ENCODE results near the gene FAIM.

FAIM gene

DNA sequence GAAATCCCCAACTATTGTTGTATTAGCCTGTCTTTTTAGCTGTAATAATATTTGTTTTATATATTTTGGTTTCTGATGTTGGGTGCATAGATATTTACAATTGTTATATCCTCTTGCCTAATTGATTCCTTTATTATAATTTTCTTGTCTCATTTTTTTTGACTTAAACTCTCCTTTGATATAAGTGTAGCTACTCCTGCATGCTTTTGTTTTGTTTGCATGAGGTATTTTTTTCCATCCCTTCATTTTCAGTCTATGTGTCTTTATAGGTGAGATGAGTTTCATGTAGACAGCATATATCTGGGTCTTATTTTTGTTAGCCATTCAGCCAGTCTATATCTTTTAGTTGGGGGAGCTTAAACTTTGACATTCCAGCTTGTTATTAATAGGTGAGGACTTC lies 37.4 kb downstream of the FAIM start:
- in situ Hi-C loops (cut with HindIII; ENCODE audit: low sequenced_read_pairs) = no loop called here
- TF ChIP-seq, protein P1, sequence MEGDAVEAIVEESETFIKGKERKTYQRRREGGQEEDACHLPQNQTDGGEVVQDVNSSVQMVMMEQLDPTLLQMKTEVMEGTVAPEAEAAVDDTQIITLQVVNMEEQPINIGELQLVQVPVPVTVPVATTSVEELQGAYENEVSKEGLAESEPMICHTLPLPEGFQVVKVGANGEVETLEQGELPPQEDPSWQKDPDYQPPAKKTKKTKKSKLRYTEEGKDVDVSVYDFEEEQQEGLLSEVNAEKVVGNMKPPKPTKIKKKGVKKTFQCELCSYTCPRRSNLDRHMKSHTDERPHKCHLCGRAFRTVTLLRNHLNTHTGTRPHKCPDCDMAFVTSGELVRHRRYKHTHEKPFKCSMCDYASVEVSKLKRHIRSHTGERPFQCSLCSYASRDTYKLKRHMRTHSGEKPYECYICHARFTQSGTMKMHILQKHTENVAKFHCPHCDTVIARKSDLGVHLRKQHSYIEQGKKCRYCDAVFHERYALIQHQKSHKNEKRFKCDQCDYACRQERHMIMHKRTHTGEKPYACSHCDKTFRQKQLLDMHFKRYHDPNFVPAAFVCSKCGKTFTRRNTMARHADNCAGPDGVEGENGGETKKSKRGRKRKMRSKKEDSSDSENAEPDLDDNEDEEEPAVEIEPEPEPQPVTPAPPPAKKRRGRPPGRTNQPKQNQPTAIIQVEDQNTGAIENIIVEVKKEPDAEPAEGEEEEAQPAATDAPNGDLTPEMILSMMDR (IDR thresholded peaks at IDR 0.05; ENCODE audit: low read depth, low read length) = no peak
- no peak for DNase-seq (ENCODE audit: low read depth, low spot score)
- no peak overlapping the region for H3K4me3 ChIP-seq (ENCODE audit: low read depth, low read length)

DNA sequence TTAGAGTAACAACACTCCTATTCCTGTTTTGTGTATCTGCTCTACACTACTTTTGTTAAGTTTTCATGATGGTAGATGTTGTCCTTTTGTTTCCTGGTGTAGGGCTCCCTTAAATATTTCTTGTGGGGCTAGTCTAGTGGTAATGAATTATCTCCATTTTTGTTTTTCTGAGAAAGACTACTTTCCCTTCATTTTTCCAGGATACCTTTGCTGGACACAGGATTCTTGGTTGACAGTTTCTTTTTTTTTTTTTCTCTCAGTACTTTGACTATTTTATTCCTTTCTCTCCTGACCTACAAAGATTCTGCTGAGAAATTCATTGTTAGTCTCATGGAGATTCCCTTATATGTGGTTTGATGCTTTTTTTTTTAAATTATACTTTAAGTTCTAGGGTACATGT lies 37.9 kb downstream of the FAIM start:
- no peak for DNase-seq (ENCODE audit: low read depth, low spot score)
- in situ Hi-C loops (cut with HindIII; ENCODE audit: low sequenced_read_pairs) = no loop called here
- TF ChIP-seq, protein P1 (IDR thresholded peaks at IDR 0.05; ENCODE audit: low read depth, low read length) = no peak
- no peak overlapping the region for H3K4me3 ChIP-seq (ENCODE audit: low read depth, low read length)

DNA sequence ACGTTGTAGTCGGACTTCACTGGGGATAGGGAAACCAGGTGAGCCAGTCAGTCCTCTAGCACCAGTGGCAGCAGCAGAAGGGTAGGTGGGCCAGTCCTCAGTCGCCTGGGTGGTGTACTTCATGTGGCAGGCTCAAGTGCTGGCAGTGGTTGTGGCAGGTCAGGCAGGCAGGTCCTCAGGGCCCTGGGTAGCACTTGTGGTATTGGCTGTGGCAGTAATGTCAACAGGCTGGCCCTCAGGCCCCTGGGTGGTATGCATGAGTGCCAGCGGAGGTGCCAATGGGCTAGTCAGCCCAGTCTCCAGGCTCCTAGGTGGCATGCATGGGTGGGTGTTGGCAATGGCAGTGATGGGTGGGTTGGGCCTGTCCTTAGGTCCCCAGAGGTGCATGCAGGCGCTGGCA lies 40.6 kb downstream of the FAIM start:
- TF ChIP-seq, protein P1 (IDR thresholded peaks at IDR 0.05; ENCODE audit: low read depth, low read length) = no peak
- no peak overlapping the region for H3K4me3 ChIP-seq (ENCODE audit: low read depth, low read length)
- in situ Hi-C loops (cut with HindIII; ENCODE audit: low sequenced_read_pairs) = no loop called here
- DNase-seq (ENCODE audit: low read depth, low spot score) = no peak

DNA sequence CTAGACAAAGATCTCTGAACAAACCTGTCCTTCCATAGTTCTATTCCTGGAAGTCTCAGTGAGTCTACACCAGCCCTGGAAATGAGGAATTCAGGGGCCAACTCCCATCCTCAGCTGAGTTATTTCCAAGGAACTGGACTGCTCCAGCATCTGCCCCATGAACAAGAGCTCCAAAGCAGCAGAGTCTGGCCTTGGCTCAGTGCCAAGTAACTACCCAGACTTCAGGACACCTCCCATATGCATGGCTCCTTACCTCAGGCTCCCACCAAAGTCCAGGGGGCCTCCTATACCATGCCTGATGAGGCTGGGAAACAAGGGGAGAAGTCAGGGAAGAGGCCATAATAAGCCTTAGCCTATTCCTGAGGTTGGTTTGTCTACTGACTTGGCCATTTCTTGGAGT lies 45.0 kb downstream of the FAIM start:
- no peak for DNase-seq (ENCODE audit: low read depth, low spot score)
- in situ Hi-C loops (cut with HindIII; ENCODE audit: low sequenced_read_pairs) = no loop called here
- H3K4me3 ChIP-seq (ENCODE audit: low read depth, low read length) = no peak overlapping the region
- TF ChIP-seq, protein P1 (IDR thresholded peaks at IDR 0.05; ENCODE audit: low read depth, low read length) = no peak

DNA sequence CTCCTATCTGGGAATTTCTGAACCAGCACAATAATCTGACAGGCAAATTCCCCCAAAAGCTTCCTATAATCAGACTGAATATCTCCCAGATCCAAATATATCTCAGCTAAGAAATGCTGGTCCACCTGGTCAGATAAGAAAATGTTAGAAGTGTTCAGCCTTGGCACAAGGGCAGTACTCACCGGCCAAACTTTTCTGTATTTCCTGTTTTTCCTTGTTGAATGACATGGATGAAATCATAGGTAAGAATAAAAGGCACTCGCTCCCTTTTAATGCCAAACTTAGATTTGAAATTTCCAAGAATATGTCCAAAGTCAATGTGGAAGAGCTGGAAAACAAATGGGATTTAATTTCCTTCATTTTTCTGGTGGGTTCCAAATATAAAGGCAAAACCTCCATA lies 48.9 kb downstream of the FAIM start:
- TF ChIP-seq, protein P1 (IDR thresholded peaks at IDR 0.05; ENCODE audit: low read depth, low read length) = no peak
- H3K4me3 ChIP-seq (ENCODE audit: low read depth, low read length) = no peak overlapping the region
- in situ Hi-C loops (cut with HindIII; ENCODE audit: low sequenced_read_pairs) = no loop called here
- DNase-seq (ENCODE audit: low read depth, low spot score) = no peak

DNA sequence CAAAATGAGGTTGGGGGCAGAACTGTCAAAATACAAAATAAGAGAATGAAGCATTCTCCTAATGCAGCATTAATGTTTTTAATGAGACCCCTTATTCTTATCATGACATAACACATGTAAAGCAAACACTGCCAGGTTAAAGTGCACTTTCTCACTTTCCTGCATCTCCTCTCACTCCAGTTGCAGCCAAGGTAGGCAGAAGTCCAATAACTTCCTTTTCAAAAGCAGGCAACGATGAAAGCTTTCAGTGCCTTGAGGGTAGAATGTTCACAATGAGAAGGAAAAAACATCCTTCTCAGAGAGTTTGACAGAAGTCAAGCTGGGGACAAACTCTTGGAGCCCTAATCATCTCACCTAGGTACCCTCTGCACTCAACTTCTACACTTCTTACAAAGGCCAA lies 59.5 kb downstream of the FAIM start:
- in situ Hi-C loops (cut with HindIII; ENCODE audit: low sequenced_read_pairs) = no loop called here
- TF ChIP-seq, protein P1 (IDR thresholded peaks at IDR 0.05; ENCODE audit: low read depth, low read length) = no peak
- no peak for DNase-seq (ENCODE audit: low read depth, low spot score)
- no peak overlapping the region for H3K4me3 ChIP-seq (ENCODE audit: low read depth, low read length)

DNA sequence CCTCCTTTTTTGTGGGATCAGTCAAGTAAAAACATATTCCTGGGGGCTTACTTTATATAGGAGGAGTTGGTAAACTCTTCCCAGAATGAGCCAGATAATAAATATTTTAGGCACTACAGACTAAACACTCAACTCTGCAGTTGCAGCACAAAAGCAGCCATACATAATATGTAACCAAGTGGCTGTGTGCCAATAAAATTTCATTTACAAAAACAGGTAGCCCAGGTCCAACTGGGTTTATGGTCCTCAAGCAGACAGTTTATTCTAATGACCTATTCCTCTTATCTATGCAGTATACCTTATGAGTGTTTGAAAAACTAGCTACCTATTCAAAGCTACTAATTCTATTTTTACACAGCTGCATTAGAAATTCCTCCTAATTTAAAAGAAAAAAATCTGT lies 61.8 kb downstream of the FAIM start:
- H3K4me3 ChIP-seq (ENCODE audit: low read depth, low read length) = no peak overlapping the region
- no peak for DNase-seq (ENCODE audit: low read depth, low spot score)
- in situ Hi-C loops (cut with HindIII; ENCODE audit: low sequenced_read_pairs) = no loop called here
- TF ChIP-seq, protein P1 (IDR thresholded peaks at IDR 0.05; ENCODE audit: low read depth, low read length) = no peak

All from astrocyte of the spinal cord (primary cell).